ENCODE measurements around the gene RGL3.

The RGL3 gene

DNA sequence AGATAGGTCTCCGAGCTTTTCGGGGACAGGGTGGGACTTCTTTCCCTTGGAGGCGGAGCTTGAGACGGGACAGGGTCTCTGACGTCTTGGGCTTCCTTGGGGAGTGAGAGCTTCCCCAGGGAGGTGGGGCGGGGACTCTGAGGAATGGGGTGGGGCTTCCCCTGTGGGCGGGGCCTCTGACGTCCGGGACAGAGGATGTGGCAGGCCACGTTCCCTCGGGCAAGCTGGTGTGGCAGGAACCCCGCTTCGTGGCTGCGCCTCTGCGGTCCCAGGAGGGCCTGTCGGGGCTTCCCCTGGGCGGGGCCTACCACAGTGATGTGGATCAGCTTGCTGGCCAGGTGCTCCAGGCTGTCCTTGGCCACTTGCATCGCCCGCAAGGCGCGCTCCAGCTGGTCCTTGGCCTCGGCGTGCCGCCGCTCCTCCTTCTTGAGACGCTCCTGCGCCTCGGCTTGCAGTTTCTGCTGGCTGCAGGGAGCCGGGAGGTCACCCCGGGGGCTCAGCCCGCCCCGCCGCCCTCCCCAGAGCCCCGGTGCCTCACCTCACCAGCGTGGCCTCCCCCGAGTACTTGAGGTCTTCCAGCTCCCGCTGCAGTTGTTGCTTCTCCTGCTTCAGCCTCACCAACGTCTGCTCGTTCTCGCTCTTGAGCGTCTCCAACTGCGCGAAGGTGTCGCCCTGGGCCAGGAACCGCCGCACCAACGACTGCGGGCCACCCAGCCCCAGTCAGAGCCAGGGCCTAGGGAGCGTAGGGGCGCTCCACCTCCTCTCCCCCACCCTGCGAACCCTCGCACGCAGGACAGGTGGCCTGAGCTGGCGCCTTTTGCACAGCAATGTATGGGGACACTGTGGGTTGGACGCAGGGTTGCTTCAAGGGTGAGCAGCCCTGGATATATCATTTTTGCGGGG lies 3.3 kb upstream of the RGL3 start:
- H3K4me3 ChIP-seq (ENCODE audit: low read depth, low read length), result peak overlapping the region; percentile 24
- TF ChIP-seq, protein P1, sequence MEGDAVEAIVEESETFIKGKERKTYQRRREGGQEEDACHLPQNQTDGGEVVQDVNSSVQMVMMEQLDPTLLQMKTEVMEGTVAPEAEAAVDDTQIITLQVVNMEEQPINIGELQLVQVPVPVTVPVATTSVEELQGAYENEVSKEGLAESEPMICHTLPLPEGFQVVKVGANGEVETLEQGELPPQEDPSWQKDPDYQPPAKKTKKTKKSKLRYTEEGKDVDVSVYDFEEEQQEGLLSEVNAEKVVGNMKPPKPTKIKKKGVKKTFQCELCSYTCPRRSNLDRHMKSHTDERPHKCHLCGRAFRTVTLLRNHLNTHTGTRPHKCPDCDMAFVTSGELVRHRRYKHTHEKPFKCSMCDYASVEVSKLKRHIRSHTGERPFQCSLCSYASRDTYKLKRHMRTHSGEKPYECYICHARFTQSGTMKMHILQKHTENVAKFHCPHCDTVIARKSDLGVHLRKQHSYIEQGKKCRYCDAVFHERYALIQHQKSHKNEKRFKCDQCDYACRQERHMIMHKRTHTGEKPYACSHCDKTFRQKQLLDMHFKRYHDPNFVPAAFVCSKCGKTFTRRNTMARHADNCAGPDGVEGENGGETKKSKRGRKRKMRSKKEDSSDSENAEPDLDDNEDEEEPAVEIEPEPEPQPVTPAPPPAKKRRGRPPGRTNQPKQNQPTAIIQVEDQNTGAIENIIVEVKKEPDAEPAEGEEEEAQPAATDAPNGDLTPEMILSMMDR (IDR thresholded peaks at IDR 0.05; ENCODE audit: insufficient read depth, low read depth, low read length, missing control alignments), result no peak
- peak; percentile 86 for DNase-seq (ENCODE audit: low read depth)

DNA sequence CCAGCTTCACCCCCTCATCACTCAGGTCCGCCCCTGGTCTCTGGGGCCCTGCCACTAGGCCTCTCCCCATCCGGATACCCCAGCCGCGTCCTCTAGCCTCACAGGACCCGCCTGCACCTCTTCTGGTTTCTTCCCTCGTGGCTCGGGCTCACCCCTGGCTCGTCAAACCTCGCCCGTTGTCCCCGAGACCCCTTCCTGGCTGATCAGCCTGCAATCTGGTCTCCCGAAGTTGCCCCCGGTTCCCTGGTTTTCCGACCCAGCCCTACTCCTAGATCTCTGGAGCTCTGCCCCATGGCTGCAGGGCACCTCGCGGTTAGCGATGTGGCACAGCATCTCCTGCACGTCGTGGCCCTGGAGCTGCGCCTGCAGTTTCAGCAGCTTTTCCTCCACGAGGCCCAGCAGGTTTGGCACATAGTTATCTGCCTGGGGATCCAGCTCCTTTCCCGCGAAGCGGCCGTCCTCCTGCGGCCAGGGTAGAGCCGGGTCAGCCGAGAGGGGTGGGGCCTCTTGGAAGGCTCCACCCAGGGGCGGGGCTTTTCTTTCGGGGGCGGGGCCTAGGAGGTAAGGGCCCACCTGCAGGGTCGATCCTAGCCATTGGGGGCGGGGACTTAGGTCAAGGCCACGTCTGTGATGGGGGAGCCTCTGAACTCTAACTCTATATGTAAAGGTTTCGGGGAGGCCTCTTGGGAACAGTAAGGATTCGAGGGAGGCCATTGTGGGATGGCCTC lies 2.4 kb upstream of the RGL3 start:
- peak; percentile 57 for DNase-seq (ENCODE audit: low read depth)
- H3K4me3 ChIP-seq (ENCODE audit: low read depth, low read length), result peak overlapping the region; percentile 10
- TF ChIP-seq, protein P1 (IDR thresholded peaks at IDR 0.05; ENCODE audit: insufficient read depth, low read depth, low read length, missing control alignments), result no peak

DNA sequence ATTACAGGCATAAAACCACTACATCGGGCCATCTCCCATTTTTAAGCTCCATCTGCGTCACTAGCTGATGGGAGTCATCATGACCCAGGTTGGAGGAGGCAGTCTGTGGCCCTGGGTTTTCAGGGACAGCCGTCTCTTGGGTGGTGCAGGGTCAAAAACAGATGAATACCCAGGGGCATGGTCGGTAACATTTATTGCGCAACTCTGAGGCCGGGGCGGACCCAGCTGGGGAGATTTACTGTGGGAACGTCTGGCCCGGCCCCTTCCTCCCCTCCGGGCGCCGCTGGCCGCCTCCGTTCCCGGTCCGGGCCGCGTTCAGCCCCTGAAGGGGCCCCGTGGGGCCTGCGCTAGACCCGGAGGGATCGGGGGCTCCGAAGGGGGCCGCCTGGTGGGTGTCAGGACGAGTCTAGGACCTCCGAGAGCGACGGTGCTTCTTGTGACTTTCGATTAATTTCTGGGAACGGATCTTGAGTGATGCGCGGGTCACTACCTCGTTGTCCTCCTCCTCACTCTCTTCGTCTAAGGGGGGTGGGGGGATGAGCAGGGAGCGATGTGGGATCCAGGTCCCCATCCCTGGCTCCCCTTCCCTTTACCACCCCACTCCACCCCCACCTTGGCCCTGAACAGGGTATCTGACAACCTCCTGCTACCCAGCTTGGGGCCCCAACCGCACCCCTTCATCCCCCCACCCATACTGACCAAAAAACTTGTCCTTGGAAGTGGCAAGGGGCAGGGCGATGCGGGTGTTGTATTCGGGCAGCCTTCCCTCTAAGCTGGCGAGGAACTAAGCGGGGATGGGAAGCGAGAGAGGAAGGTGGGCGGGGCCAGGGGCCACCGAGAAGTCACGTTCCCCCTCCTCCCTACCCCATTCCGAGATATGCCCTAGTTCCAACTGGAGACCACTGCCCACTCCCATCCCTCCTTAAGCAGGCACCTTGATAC lies 1.6 kb upstream of the RGL3 start:
- DNase-seq (ENCODE audit: low read depth), result no peak
- H3K4me3 ChIP-seq (ENCODE audit: low read depth, low read length), result peak overlapping the region; percentile 10
- TF ChIP-seq, protein P1 (IDR thresholded peaks at IDR 0.05; ENCODE audit: insufficient read depth, low read depth, low read length, missing control alignments), result no peak

DNA sequence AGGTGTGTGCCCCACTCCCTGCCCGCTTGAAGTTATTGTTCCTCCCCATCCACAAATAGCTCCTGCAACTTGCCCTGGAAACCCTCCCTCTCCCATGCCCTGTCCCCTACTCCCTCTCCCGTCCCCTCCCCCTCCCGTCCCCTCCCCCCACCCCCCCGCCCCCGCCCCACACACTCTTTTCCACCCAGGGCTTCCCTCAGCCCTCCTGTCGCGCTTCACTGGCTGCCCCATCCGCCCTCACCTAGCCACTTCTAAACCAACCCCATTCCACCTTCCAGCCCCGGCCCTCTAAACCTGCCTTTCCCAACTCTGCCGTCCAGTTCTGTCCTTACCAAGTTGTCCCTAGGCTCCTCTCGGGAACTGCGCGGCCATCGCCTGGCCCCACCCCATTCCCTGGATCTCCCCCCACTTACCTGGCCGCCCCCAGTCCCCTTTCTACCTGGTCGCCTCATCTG lies 993 bp downstream of the RGL3 start:
- TF ChIP-seq, protein P1 (IDR thresholded peaks at IDR 0.05; ENCODE audit: insufficient read depth, low read depth, low read length, missing control alignments), result no peak
- no peak overlapping the region for H3K4me3 ChIP-seq (ENCODE audit: low read depth, low read length)
- no peak for DNase-seq (ENCODE audit: low read depth)

DNA sequence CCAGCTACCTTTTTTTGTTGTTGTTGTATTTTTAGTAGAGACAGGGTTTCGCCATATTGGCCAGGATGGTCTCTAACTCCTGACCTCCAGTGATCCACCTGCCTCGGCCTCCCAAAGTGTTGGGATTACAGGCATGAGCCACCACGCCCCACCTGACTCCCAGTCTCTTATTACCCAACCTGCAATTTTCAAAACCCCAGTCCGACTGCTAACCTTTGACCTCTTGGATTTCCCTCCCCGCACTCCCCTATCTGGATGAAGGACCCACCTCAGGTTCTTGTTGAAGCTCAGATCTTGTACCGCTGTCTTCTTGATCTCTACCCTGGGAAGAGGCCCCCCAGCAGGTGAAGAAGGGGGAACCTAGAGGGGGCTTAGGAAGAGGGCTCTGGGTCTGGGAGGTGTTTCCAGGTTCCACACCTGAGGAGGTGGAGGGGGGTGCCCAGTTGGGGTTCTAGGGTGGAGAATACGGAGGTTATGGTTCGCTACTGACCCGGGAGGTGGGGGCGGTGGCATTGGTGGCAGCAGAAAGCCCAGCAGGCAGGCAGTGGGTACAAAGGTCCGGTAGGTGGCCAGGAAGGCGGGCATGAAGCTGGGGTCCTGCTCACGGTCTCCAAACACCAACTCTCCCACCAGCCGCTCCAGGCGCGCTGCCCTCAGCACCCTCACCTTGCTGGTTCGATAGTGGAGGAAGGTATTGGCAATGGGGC lies 2.6 kb downstream of the RGL3 start:
- TF ChIP-seq, protein P1 (IDR thresholded peaks at IDR 0.05; ENCODE audit: insufficient read depth, low read depth, low read length, missing control alignments), result no peak
- no peak for DNase-seq (ENCODE audit: low read depth)
- no peak overlapping the region for H3K4me3 ChIP-seq (ENCODE audit: low read depth, low read length)

DNA sequence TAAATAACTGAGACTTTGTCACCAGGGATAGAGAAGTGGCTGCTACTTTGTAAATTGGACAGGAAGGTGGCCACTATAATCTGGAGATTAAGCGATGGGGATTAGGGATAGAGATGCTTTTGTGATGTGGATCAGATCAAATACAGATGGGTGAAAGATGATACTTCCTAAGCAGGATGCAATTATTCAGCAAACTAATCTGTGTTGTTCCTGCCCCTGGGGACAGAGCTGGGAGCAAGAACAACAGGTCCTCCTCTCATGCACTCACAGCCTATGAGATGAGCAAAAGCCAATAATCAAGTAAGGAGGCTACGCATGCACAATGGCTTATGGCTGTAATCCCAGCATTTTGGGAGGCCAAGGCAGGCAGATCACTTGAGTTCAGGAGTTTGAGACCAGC lies 4.6 kb downstream of the RGL3 start:
- DNase-seq (ENCODE audit: low read depth), result no peak
- TF ChIP-seq, protein P1 (IDR thresholded peaks at IDR 0.05; ENCODE audit: insufficient read depth, low read depth, low read length, missing control alignments), result no peak
- H3K4me3 ChIP-seq (ENCODE audit: low read depth, low read length), result no peak overlapping the region
